Liver (tissue), 3 donors: ENCODE measurements around the gene PLXNA2.

Source experiments
- ATF3 ChIP-seq: IDR thresholded peaks from 2 replicates; pipeline ENCODE4 v1.6.1; 2016; ENCODE audit warnings: antibody characterized with exemption
- CTCF ChIP-seq: fragments of 150-350 bp; IDR thresholded peaks from 2 replicates; pipeline ENCODE4 v1.5.1; 2017; ENCODE audit warnings: improper control_type of control experiment, low read depth, low read length; ENCODE audit not compliant: missing input control
- EGR1 ChIP-seq, 2 donors: IDR thresholded peaks; 2 replicates each; pipeline ENCODE4 v1.6.1; 2016 to 2018; ENCODE audit warnings: antibody characterized with exemption in 2 of 2, low read depth in 2 of 2
- FOXA1 ChIP-seq: IDR thresholded peaks from 2 replicates; pipeline ENCODE4 v1.6.1; 2016; ENCODE audit warnings: antibody characterized with exemption
- FOXA2 ChIP-seq: IDR thresholded peaks from 2 replicates; pipeline ENCODE4 v1.6.1; 2016; ENCODE audit warnings: antibody characterized with exemption
- JUND ChIP-seq, 2 donors: IDR thresholded peaks; 2 replicates each; pipeline ENCODE4 v1.6.1; 2016; ENCODE audit warnings: antibody characterized with exemption in 2 of 2
- MAX ChIP-seq: IDR thresholded peaks from 2 replicates; pipeline ENCODE4 v1.6.1; 2016; ENCODE audit warnings: antibody characterized with exemption
- RAD21 ChIP-seq, 2 donors: IDR thresholded peaks; 2 replicates each; pipeline ENCODE4 v1.6.1; 2016; ENCODE audit warnings: antibody characterized with exemption in 2 of 2, mild to moderate bottlenecking in 2 of 2
- REST ChIP-seq: IDR thresholded peaks from 2 replicates; pipeline ENCODE4 v1.6.1; 2016; ENCODE audit warnings: antibody characterized with exemption, mild to moderate bottlenecking
- SP1 ChIP-seq: IDR thresholded peaks from 2 replicates; pipeline ENCODE4 v1.6.1; 2018; ENCODE audit warnings: antibody characterized with exemption, mild to moderate bottlenecking
- TAF1 ChIP-seq: conservative IDR thresholded peaks from 2 replicates; pipeline ENCODE4 v1.6.1; 2016; ENCODE audit warnings: antibody characterized with exemption, mild to moderate bottlenecking
- ZBTB33 ChIP-seq: IDR thresholded peaks from 2 replicates; pipeline ENCODE4 v1.6.1; 2016; ENCODE audit warnings: antibody characterized with exemption
- donor health status: healthy.
- donor health status: healthy.

GRCh38 chr1:208093754-208094719 lies 150.1 kb downstream of the PLXNA2 start:
- TF ChIP-seq CTCF (peak; percentile 46), FOXA1 (no peak), SP1 (no peak), TAF1 (no peak), MAX (no peak), REST (no peak), ZBTB33 (no peak), RAD21 (IDR thresholded peaks at IDR 0.05) (peak; percentile 73 to 84), EGR1 (IDR thresholded peaks at IDR 0.05; ENCODE audit: low read depth in 2 of 2) (no peak), ATF3 (no peak), FOXA2 (no peak), JUND (IDR thresholded peaks at IDR 0.05) (no peak)
